K562 (cell line): ENCODE measurements around the gene DNAH3.

Experiments
- CUX1 ChIP-seq: fragments of 200-800 bp; sonication (Bioruptor generic); IDR thresholded peaks from 2 replicates; pipeline ENCODE4 v1.6.1; 2016; ENCODE audit warnings: missing genetic modification characterization, missing compliant biosample characterization
- MYBL2 ChIP-seq, 2 experiments: fragments of 450-650 bp in 1 of 2; sonication (generic) in 1 of 2; formaldehyde crosslinking in 1 of 2; IDR thresholded peaks; 2 replicates each; pipeline versions ENCODE4 v1.6.1 to v1.8.1; 2017 to 2022; ENCODE audit warnings: borderline replicate concordance in 1 of 2, inconsistent platforms in 1 of 2, low read depth in 1 of 2, mild to moderate bottlenecking in 1 of 2, missing genetic modification reagents in 1 of 2, moderate library complexity in 1 of 2
- TFE3 ChIP-seq: fragments of 450-650 bp; formaldehyde crosslinking; IDR thresholded peaks from 2 replicates; pipeline ENCODE4 v1.4.0; 2020; ENCODE audit warnings: mild to moderate bottlenecking, mixed read lengths

DNA sequence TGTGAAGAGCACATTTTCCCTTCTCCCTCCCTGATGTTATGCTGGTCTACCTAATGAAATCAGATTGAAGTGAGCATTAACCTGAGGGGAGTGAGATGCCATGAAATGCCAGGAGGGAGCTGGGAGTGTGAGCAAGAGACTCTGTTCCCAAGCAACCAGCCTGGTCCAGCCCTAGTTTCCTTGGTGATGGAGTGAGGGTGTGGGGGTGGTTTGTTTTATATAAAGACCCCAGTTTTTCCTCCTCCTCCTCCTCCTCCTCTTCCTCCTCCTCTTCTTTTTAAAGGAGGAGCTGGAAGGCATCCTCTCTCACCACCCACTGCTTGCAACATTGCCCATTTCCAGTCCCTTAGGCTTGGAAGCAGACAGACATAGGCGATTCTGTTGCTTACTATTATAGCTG, 97.1 kb downstream of the DNAH3 start:
- TF ChIP-seq TFE3 (CRISPR knock-in tag) (no peak), MYBL2 (IDR thresholded peaks at IDR 0.05; ENCODE audit: low read depth) (no peak), MYBL2 (CRISPR knock-in tag; IDR thresholded peaks at IDR 0.05; ENCODE audit: borderline replicate concordance) (no peak), CUX1 (CRISPR knock-in tag) (no peak)
